HG02571 (cell line): ENCODE results near the gene AIFM3.

Experiments used
- ATAC-seq: cut with Tn5 transposase; IDR thresholded peaks from one replicate; pipeline ENCODE4 v1.9.1; 2021; ENCODE audit warnings: mild to moderate bottlenecking, moderate library complexity; ENCODE audit not compliant: unreplicated experiment

AIFM3 gene

DNA sequence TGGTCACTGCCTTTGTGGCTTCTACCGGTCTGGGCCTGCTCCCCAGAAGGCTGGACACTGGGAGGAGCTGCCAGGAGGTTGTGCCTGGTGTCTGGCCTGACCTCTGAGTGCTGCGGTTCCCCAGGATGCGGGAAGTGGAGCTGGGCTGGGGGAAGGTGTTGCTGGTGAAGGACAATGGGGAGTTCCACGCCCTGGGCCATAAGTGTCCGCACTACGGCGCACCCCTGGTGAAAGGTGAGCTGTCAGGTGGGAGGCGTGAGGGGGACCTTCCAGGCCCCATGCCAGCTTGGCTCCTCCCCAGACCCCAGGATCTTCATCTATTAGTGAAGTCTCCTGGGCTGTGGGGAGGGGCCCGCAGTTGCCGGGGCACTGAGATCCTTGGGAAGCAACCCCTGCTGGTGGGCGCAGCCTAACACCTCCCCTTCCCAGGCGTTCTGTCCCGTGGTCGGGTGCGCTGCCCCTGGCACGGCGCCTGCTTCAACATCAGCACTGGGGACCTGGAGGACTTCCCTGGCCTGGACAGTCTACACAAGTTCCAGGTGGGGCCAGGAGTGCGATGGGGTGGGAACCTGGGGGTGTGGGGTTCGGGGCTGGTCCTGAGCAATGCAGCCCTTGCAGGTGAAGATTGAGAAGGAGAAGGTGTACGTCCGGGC lies 6.7 kb downstream of the AIFM3 start:
- ATAC-seq, result no peak

GRCh38 chr22:20974336-20974955 lies 7.4 kb downstream of the AIFM3 start:
- ATAC-seq, result no peak

DNA sequence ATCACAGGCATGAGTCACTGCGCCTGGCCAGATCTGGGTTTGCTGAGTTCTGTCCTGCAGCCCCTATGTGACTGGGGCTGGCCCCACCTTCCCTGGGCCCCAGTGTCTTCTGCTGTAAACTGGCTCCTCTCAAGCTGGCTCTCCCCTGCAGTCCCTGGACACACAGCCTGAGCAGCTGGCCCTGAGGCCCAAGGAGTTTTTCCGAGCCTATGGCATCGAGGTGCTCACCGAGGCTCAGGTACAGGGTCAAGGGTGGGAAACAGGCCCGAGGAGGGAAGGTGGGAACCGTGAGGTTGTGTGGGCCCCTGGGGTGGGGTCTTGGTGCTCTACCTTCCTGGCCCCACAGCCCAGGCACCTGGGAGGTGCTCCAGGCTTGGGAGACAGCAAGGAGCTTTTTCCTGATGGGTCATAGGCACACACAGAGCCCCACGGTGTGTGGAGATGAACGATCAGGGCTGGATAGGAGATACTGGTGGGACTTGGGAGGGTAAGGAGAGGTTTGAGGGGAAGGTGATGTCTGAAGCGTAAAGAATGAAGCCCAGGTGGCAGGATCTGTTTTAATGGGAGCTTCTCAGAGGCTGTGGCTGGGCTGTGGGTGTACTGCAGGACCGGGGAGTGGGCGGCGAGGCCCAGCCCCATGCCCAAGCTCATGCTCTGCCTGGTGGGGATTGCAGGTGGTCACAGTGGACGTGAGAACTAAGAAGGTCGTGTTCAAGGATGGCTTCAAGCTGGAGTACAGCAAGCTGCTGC lies 8.7 kb downstream of the AIFM3 start:
- no peak for ATAC-seq

DNA sequence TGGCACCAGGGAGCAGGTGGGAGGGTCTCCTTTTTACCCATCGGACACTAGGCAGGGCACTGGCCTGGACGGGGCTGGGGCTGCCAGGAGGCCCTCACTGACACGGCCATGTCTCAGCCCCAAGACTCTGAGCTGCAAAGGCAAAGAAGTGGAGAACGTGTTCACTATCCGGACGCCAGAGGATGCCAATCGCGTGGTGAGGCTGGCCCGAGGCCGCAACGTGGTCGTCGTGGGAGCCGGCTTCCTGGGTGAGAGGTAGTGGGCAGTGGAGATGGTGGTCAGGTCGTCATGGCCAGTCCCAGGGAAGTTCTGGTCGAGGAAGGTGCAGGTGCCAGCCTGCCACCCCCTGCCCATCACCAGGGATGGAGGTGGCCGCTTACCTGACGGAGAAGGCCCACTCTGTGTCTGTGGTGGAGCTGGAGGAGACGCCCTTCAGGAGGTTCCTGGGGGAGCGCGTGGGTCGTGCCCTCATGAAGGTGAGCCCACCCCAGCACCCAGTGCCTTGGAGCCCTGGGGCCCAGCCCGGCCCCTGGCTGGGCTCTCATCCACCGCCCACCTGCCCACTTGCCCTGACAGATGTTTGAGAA lies 9.3 kb downstream of the AIFM3 start:
- no peak for ATAC-seq

GRCh38 chr22:20977019-20977418 lies 10.0 kb downstream of the AIFM3 start:
- no peak for ATAC-seq

GRCh38 chr22:20977516-20978170 lies 10.6 kb downstream of the AIFM3 start:
- no peak for ATAC-seq

- ATAC-seq, result no peak
Measured at GRCh38 chr22:20978419-20978818, 11.4 kb downstream of the AIFM3 start.

GRCh38 chr22:20979243-20979809 lies 12.3 kb downstream of the AIFM3 start:
- no peak for ATAC-seq

DNA sequence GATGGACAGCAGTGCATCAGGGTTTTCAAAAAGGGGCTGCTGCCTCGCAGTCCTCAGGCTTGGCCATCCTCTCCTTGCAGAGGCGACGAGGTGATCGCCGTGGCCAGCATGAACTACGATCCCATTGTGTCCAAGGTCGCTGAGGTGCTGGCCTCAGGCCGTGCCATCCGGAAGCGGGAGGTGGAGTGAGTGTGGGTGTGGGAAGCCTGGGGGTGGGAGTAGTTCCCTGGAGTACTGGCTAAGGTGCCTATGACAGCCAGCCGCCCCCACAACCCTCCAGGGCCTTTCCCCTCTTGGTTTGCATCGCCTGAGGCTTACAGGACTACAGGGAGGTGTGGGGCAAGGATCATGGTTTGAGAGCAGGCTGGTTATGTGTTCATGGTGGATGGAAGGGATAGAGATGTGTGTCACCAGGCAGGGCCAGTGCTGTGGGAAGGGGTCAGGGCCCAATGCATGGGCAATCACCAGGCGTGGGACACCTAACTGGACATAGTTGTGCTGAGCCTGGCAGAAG lies 12.9 kb downstream of the AIFM3 start:
- ATAC-seq, result no peak

- no peak for ATAC-seq
Measured at GRCh38 chr22:20980523-20980922, 13.5 kb downstream of the AIFM3 start.

GRCh38 chr22:20980938-20981722 lies 14.1 kb downstream of the AIFM3 start:
- no peak for ATAC-seq

DNA sequence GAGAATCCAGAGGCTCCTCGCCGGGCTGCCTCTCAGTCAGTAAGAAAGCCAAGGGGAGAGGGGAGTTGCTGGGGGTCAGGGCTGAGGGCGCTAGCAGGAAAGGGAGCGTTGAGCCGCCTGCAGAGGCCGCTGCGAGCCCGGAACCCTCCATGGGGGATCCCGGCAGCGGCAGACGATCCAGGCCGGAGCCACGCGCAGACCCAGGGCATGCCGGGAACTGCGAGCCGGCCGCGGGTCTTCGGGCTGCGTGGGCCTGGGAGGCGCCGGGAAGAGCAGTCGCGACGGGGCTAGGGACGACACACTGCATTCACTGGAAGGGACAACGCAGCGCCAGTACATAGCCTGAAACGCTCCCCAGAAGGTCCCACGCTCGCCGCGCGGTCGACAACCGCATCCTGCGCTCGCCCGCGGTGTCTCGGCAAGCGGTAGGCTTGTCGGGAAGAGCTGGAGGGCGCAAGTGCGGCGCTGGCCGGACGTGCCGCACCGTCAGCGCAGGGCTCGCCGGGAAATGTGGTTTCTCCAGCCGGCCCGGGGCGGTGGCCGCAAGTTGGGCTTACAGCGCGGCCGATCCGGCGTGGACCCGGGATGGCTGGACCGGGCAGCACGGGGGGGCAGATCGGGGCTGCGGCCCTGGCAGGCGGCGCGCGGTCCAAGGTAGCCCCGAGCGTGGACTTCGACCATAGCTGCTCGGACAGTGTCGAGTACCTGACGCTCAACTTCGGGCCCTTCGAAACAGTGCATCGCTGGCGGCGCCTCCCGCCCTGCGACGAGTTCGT lies 14.9 kb downstream of the AIFM3 start, which contains the start of gene LZTR1:
Gene LZTR1 (plus strand): TSS at position 511 of the 776 bp plus-strand sequence. CDS start 75 bp downstream, at position 586.
- ATAC-seq, result peak; percentile 70

GRCh38 chr22:20982563-20982882 lies 15.5 kb downstream of the AIFM3 start:
- peak; percentile 17 for ATAC-seq

GRCh38 chr22:20983081-20983771 lies 16.2 kb downstream of the AIFM3 start:
- no peak for ATAC-seq

GRCh38 chr22:20985720-20986119 lies 18.7 kb downstream of the AIFM3 start:
- ATAC-seq, result no peak

DNA sequence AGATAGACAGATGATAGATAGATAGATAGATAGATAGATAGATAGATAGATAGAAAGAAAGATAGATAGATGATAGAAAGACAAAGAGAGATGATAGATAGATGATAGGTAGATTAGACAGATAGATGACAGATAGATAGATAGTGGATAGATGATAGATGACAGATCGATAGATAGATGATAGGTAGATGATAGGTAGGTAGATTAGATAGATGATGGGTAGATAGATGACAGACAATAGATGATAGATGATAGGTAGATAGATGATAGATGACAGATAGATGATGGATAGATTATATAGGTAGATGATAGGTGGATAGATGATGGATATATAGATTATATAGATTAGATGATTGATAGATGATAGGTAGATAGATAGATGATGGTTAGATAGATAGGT lies 19.3 kb downstream of the AIFM3 start:
- ATAC-seq, result no peak

DNA sequence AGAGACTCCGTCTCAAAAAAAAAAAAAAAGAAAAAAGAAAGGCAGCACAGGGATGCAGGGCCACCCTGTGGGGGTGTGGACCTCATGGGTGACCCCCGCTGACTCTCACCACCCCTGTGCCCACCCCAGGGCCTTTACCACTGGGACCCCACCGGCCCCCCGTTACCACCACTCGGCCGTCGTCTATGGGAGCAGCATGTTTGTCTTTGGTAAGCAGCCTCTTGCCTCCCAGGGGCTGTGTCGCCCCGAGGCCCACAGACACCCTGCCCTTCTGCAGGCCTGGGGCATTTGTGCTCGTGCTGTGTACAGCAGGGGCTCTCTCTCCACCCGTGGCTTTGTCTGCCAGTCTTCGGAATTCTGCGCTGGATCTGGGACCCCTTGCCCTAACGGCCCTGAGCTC lies 20.3 kb downstream of the AIFM3 start:
- ATAC-seq, result no peak

- no peak for ATAC-seq
Measured at GRCh38 chr22:20988573-20989322, 21.7 kb downstream of the AIFM3 start.
